ENCODE measurements around the gene LTBP3.

LTBP3 gene

GRCh38 chr11:65558002-65558929 lies at the start of gene LTBP3:
TSS of gene LTBP3 (minus strand) at chr11:65558359. CDS start at chr11:65557959, 400 bp downstream.
- DNase-seq (ENCODE audit: low spot score) (peak; percentile 86), FAIRE-seq (no peak)

GRCh38 chr11:65606876-65607613 lies 48.9 kb upstream of the LTBP3 start:
- FAIRE-seq (no peak), DNase-seq (ENCODE audit: low spot score) (no peak)

DNA sequence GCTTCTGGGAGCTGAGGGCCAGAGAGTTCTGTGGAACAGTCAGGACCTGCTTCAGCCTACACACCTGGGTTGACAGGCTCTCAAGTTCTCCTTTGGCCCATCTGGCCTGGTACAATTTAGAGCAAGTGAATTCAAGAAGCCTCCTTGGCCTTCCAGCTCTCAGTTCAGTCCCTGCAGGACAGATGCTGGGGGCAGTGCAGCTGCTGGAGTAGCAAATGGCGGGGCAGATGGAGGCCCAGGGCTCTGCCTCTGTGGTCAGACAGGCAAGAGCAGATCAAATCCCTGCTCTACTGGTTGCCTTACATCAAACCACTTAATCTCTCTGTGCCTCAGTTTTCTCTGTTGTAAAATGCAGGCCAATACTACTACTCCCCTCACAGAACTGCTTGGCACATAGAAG lies 46.1 kb upstream of the LTBP3 start:
- FAIRE-seq (no peak), DNase-seq (ENCODE audit: low spot score) (no peak)

GRCh38 chr11:65599955-65600246 lies 41.7 kb upstream of the LTBP3 start:
- no peak for FAIRE-seq
- DNase-seq (ENCODE audit: low spot score), result no peak

DNA sequence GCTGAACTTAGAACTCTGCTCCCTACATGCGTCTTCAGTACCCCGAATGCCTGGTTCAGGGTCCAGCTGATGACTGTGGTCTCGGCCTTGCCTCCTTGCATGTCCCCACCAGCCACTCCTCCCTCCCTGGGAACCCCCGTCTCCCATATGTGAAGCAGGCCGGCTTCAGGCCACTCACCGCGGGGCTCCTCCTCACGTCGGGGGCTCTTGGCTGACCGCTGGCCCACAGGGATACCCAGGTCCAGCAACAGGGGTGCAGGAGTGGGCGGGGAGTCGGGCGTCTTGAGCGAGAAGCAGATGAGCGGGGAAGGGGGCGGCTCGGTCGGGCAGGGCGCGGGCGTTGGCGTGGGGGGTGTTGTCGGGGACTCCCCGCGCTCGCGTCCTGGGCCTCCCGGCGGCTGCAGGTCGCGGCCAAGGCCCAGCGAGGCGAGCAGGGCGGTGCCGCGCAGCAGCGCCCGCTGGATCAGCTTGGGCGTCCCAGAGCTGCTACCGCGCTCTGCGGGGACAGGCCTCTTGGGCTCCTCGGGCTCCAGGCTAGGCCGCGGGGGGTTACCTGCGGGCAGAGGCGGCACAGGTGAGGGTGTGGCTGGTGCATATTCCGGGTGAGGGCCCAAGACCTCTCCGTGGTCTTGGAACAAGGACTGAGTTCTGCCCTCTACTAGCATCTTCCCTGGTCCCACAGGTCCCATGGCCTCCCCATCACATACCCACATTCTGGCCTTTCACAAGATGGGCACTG lies 41.2 kb upstream of the LTBP3 start:
- DNase-seq (ENCODE audit: low spot score) (no peak), FAIRE-seq (no peak)

DNA sequence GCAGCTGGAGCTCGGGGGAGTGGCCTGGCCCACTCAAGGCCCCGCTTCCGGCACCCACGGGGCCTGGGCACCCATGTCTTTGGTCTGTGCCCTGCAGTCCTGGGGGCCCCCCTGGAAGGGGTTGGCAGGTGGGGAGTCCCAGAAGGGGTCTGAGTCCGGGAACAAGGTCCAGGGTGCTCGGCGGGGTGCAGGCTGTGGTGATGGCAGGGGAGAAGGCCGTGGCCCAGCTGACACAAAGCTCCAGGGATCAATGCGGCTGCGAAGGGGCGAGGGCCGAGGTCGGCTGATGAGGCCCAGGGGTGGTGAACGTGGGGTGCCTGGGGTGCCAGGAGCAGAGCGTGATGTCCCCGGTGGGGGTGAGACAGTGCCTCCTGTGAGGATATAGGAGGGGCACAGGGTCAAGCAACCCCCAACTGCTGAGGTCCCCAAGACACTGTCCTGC lies 40.1 kb upstream of the LTBP3 start:
- DNase-seq (ENCODE audit: low spot score), result no peak
- no peak for FAIRE-seq

DNA sequence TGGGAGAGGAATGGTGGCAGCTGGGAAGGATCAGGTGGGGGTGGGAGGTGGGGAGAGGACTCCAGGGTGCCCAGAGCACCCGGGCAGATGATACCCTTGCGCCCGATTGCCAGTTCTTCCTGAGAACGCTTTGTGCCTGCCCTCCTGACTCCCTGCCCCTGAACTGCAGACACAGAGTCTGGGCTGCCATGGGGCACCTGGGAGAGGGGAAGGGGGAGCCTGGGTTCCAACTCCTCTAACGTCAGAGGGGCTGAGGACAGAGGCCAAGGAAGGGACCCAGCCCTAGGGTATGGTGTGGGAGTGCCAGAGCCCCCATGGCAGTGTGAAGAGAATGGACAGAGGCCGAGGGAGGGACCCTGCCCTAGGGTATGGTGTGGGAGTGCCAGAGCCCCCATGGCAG lies 38.4 kb upstream of the LTBP3 start:
- FAIRE-seq, result no peak
- no peak for DNase-seq (ENCODE audit: low spot score)

- no peak for FAIRE-seq
- no peak for DNase-seq (ENCODE audit: low spot score)
These were observed 37.6 kb upstream of the LTBP3 start, which contains the start of gene KCNK7 for GRCh38 chr11:65595543-65596281. TSS of gene KCNK7 (minus strand) at chr11:65595800. CDS start at chr11:65595772, 28 bp downstream.

DNA sequence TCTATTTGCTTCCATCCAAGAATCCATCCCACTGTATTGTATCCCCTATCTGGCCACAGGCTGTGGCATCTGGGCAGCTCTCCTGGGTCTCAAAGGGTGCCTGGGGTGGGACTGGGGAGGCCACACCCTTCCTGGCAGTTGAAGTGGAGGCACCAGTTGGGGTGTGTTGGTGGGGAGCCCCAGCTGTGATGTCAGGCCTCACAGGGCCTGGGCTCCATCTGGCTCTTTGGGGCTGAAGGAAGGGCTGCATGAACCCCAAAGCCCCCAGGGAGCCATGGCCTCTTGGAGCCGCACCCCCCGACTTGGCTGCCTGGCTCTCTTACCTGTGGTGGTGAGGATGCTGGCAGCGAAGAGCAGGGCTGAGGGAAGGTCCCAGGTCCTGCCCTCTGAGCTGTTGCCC lies 37.0 kb upstream of the LTBP3 start:
- FAIRE-seq, result no peak
- DNase-seq (ENCODE audit: low spot score), result no peak

DNA sequence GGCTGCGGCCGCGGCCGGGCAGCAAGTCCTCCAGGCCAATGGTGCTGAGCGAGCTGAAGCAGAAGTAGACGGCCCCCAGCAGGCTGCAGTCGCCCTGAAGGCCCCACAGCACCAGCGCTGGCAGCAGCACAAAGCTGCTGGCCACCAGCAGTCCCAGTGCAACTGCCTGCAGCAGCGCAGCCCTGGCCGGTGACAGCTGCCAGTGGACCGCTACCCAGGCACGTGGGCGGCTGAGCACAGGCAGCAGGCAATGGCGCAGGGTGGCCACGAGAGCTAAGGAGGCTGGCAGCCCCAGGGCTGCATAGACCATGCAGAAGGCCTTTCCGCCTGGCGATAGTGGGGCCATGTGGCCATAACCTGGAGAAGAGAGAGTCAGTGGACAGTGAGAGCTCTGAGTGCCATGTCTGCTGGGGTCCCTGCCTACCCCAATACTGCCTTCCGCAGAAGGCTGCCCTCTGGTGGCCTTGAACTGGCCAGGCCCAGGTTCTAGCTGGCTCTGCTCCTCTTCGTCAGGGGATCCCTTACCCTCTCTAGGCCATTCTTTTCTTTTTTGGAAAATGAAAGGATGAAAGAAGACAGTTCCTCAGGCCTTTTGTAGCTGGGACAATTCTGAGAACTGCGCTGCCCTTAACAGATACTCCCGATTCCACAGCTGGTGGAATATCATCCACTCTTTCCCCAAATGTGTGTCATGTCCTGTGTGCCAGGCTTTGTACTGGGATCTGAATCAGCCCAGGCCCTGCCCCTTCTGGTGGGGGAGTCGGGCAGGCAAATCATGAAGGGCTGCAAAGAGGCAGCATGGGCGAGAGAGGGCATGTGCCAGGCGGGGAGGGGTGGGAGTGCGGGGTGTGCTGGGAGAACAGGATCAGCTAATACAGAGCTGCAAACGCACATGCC lies 35.6 kb upstream of the LTBP3 start:
- no peak for DNase-seq (ENCODE audit: low spot score)
- no peak for FAIRE-seq

- DNase-seq (ENCODE audit: low spot score) (no peak), FAIRE-seq (no peak)
These were observed 34.8 kb upstream of the LTBP3 start for GRCh38 chr11:65592858-65593517.

- no peak for FAIRE-seq
- no peak for DNase-seq (ENCODE audit: low spot score)
These were observed 34.0 kb upstream of the LTBP3 start for GRCh38 chr11:65591939-65592857.

DNA sequence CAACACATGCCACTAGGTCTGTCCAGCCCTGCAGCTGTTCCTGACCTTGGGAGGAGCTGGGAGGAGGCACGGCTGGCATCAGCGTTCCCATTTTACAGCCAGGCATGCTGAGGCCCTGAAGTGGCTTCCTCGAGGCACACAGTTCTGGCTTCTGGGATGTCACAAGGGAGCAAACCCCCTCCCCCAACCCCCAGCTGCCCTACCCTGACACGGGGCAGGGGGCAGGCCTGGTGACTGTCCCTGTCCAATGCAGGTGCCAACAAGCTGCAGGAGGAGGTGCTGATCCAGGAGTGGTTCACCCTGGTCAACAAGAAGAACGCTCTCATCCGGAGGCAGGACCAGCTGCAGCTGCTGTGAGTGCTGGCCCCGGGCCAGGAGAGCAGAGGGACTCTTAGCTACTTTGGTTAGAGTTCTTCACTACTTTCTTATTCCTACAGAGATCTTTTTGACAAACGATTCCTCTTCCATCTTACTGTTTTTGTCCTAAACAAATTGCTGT lies 32.1 kb upstream of the LTBP3 start:
- DNase-seq (ENCODE audit: low spot score) (no peak), FAIRE-seq (peak; percentile 56)

DNA sequence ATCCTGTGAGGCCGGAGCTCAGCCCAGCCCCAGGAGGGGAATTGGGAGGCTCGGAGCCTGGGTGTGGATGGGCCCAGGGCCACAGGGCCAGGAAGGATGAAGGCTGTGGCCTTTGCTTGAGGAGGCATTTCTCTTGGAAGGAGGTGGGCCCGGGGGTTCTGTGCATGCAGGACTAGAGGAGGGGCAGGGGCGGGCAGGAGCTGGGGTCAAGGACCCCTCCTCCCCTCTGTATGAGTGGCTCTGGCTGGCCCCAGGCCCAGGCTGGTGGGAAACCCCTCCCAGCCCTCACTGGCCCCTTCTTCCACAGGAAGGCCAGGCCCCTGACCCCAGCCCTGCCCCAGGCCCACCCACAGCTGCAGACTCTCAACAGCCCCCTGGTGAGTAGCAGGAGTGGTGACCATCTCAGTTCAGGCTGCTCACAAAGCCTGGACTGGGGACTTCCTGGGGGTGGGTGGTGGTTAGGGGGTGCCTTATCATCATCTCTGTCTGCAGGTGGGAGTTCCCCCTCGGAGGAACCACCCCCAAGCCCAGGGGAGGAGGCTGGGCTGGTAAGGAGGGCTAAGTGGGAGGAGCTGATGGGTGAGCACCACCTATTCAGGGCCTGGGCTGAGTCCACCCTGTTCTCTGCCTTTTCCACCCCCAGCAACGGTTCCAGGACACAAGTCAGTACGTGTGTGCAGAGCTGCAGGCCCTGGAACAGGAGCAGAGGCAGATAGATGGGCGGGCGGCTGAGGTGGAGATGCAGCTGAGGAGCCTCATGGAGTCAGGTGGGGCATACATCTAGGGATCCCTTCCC lies 31.5 kb upstream of the LTBP3 start:
- FAIRE-seq (no peak), DNase-seq (ENCODE audit: low spot score) (no peak)

DNA sequence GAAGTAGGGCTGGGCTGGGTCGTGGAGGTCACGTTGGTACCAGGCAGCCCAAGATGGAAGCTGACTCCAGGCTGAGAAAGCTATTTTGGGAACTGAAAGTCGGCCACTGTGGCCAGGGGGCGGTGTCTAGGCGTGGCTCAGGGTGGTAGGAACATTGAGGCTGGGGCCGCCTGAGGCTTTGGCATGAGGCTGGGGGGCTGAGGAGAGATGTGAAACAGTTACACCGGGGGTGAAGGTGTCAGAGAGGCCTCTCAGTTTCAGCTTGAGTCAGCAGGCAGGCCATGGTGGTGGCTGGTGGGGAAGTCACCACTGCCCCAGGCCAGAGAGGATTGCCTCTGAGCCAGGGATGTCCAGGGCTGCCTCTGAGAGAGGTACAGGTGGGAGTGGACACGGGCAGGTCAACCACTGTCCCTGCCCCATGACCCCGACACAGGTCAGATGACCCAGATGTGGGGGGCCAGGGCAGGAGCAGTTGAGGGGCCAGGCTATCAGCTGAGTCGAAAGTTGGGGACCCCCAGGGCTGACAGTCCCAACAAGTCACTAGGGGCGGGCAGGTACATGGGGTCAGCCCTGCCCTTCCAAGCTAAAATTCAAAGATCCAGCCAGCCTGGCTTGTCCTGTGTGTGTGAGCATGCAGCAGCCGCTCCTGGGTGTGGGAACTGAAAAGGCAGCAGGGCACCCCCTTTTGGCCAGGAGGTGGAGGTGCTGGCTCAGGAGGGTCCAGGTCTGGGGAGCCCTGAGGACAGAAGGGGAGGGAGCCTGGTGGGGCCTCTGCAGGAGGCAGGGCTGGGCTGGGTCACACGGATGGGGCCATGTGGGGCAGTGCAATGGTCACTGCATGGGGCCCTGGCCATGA lies 30.3 kb upstream of the LTBP3 start:
- no peak for FAIRE-seq
- peak; percentile 46 for DNase-seq (ENCODE audit: low spot score)

DNA sequence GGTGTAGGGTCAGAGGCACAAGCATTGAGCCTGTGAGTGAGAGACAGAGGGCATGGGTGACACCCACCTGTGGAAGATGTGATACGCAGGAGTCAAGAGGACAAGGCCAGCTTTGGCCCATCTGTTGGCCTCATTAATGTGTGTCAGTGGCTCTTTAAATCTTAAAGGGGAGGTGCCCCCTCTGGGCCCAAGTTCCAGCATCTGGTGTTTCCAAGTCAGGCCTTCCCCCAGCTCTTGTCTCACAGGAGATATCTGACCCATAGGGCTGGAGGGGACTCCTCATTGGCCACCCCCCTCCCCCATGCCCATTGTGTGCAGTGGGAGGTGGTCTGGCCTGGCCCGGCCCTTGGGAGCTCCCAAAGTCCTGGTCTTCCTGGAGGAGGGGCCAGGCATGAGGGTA lies 28.5 kb upstream of the LTBP3 start:
- DNase-seq (ENCODE audit: low spot score) (no peak), FAIRE-seq (no peak)

GRCh38 chr11:65586247-65586630 lies 28.1 kb upstream of the LTBP3 start:
- FAIRE-seq (no peak), DNase-seq (ENCODE audit: low spot score) (no peak)

Data from urothelium cell line (cell line).